Ovary (tissue), 9 donors: ENCODE results near the gene ZNF90. TPM values are rescaled to one million over a fixed set of nuclear protein-coding genes. Genes with fewer than 3 reads are reported as not detected.
"Not testable (repeated sequence)": the region's sequence is repeated elsewhere in the genome, so short reads cannot be mapped to it uniquely, and the experiment has no call there.

Experiments
- DNase-seq, 5 donors: peaks; one replicate each; pipeline ENCODE4 v3.0.0-alpha.2; 2019 to 2020
- H3K27ac ChIP-seq, 2 donors: fragments of 200-600 bp; one replicate each; pipeline versions ENCODE4 v1.5.1 to v1.8.0; 2019 to 2022
- H3K27me3 ChIP-seq: fragments of 200-600 bp; one replicate; pipeline ENCODE4 v1.8.0; 2022
- H3K36me3 ChIP-seq: fragments of 200-600 bp; sonication (generic); one replicate; pipeline ENCODE4 v1.5.1; 2019
- H3K4me1 ChIP-seq: one replicate; pipeline ENCODE4 v1.8.1; 2013; ENCODE audit warnings: mild to moderate bottlenecking, moderate library complexity; ENCODE audit not compliant: insufficient read depth
- H3K4me3 ChIP-seq: fragments of 200-600 bp; sonication (generic); one replicate; pipeline ENCODE4 v1.5.1; 2017
- H3K9me3 ChIP-seq, 2 donors: fragments of 200-600 bp in 1 of 2; sonication (generic) in 1 of 2; one replicate each; pipeline versions ENCODE4 v1.5.1 to v1.8.1; 2013 to 2019; ENCODE audit warnings: mild to moderate bottlenecking in 1 of 2, moderate library complexity in 1 of 2
- CTCF ChIP-seq, 3 donors: fragments of 450-650 bp in 2 of 3; fragments of 200-600 bp in 1 of 3; IDR thresholded peaks; one replicate each; pipeline versions ENCODE4 v1.5.1 to v1.8.0; 2016 to 2022; ENCODE audit warnings: antibody characterized with exemption in 3 of 3, mild to moderate bottlenecking in 1 of 3
- EP300 ChIP-seq: sonication (generic); formaldehyde crosslinking; IDR thresholded peaks from one replicate; pipeline ENCODE4 v1.6.1; 2017; ENCODE audit warnings: antibody characterized with exemption
- POLR2A ChIP-seq: fragments of 450-650 bp; IDR thresholded peaks from one replicate; pipeline ENCODE4 v1.6.1; 2017; ENCODE audit warnings: antibody characterized with exemption, mild to moderate bottlenecking, moderate library complexity
- WGBS, 3 donors: extraction: QIAGEN DNeasy Blood & Tissue Kit in 1 of 3; methylation state at CpG; one replicate each; pipeline versions ENCODE4 v1.1.5 to v1.1.7; 2013 to 2017; 5-methylcytosine and 5-hydroxymethylcytosine counted together
- intact Hi-C, 4 donors: fragments of 100-400 bp; cut with DNase I; formaldehyde crosslinking; loops; one replicate each; pipeline versions ENCODE4 v1.11.0 to v1.15.1; 2022 to 2023
- polyA plus RNA-seq, 2 donors: library from polyadenylated mRNA; stranded (reverse); fragments of 200-250 nt in 1 of 2; fragments of 350-450 nt in 1 of 2; fragmentation: Illumina TruSeq in 1 of 2; extraction: RNeasy Lipid Tissue Mini Kit (QIAGEN cat#74804) in 1 of 2; gene quantifications; one replicate each; pipeline ENCODE4 v1.2.3, GENCODE V29; 2013 to 2014
- total RNA-seq, 7 donors: library from RNA; depleted of rRNA in 2 of 7; stranded (reverse); fragments of >200 nt in 2 of 7; fragmentation: NEBNext Ultra II Directional in 3 of 7; extraction: Animal tissue kit (Norgen Biotek cat#: 25700) in 3 of 7; gene quantifications; one replicate each; pipeline versions ENCODE4 v1.1.0 to v1.2.4, GENCODE V29; 2016 to 2023
- donor health status: DM: no; HTN: no; CAD: no; lungs with moderate emphysema.
- donor health status: DM: no; HTN: no; CAD: no.
- donor health status: Bipolar disorder and iron deficiency.
- donor health status: DM: yes; HTN: yes; CAD: no.
- donor health status: DM: no; HTN: no; CAD: no.
- donor health status: DM: yes; HTN: yes; CAD: no.

The ZNF90 gene
- total and polyA plus RNA-seq, 9 donors: 3.6 to 11.3 (median 7.7) TPM

- peak; percentile 28 to 57 (median 47) for DNase-seq
- TF ChIP-seq CTCF (IDR thresholded peaks at IDR 0.05) (no peak), EP300 (no peak), POLR2A (no peak)
- H3K36me3 ChIP-seq: no peaks in the 10 kb centered on the region
- no peaks in the 10 kb centered on the region for H3K27me3 ChIP-seq
- 0 to 1% (median 0%) methylated on average over 19 of the region's 19 CpGs for WGBS, 3 donors
- peaks cover 3% of the 10 kb centered on the region for H3K4me1 ChIP-seq
- H3K4me3 ChIP-seq: peak overlapping the region; percentile 69
- intact Hi-C loops: no loop called here
- H3K9me3 ChIP-seq: no peaks in the 10 kb centered on the region
- no peak overlapping the region for H3K27ac ChIP-seq
Observed at GRCh38 chr19:20078581-20079031, 806 bp downstream of the ZNF90 start.

GRCh38 chr19:20079476-20079875, 1.7 kb downstream of the ZNF90 start:
- no peak overlapping the region for H3K4me3 ChIP-seq

GRCh38 chr19:20080656-20081055, 2.9 kb downstream of the ZNF90 start:
- H3K4me3 ChIP-seq: no peak overlapping the region
- TF ChIP-seq POLR2A: no peak
- TF ChIP-seq EP300: no peak
- TF ChIP-seq CTCF (IDR thresholded peaks at IDR 0.05): no peak
- WGBS, 3 donors: 21 to 41% (median 36%) methylated on average over 3 of the region's 3 CpGs
- peaks cover 3% of the 10 kb centered on the region for H3K4me1 ChIP-seq
- H3K9me3 ChIP-seq: no peaks in the 10 kb centered on the region
- no peaks in the 10 kb centered on the region for H3K27me3 ChIP-seq
- H3K27ac ChIP-seq: no peak overlapping the region
- intact Hi-C loops: no loop called here
- no peaks in the 10 kb centered on the region for H3K36me3 ChIP-seq
- no peak for DNase-seq

More at GRCh38 chr19:20079476-20079875, 1.7 kb downstream of the ZNF90 start:
- intact Hi-C loops: no loop called here
- no peaks in the 10 kb centered on the region for H3K27me3 ChIP-seq
- TF ChIP-seq POLR2A (no peak), EP300 (no peak), CTCF (IDR thresholded peaks at IDR 0.05) (no peak)
- DNase-seq: no peak
- no peak overlapping the region for H3K27ac ChIP-seq
- WGBS, 3 donors: 17 to 40% (median 31%) methylated on average over 8 of the region's 8 CpGs
- H3K9me3 ChIP-seq: no peaks in the 10 kb centered on the region
- no peaks in the 10 kb centered on the region for H3K36me3 ChIP-seq
- peaks cover 3% of the 10 kb centered on the region for H3K4me1 ChIP-seq

- H3K9me3 ChIP-seq, H3K4me1 ChIP-seq, intact Hi-C loops, H3K27ac ChIP-seq, H3K4me3 ChIP-seq, H3K36me3 ChIP-seq, DNase-seq, H3K27me3 ChIP-seq: not testable (repeated sequence)
- WGBS, 3 donors: 34 to 66% (median 57%) methylated on average over 3 of the region's 3 CpGs
Observed at GRCh38 chr19:20082232-20082833, 4.5 kb downstream of the ZNF90 start.

GRCh38 chr19:20082876-20083275, 5.1 kb downstream of the ZNF90 start:
- H3K36me3 ChIP-seq, H3K27ac ChIP-seq, H3K9me3 ChIP-seq, DNase-seq, intact Hi-C loops, H3K4me3 ChIP-seq, H3K4me1 ChIP-seq, H3K27me3 ChIP-seq: not testable (repeated sequence)
- WGBS, 3 donors: 54 to 72% (median 71%) methylated on average over 7 of the region's 7 CpGs
